SJSA1 (cell line): ENCODE data around the gene RTP3. TPM values are rescaled to one million over a fixed set of nuclear protein-coding genes. Genes with fewer than 3 reads are reported as not detected.
"Not testable (repeated sequence)": the region's sequence is repeated elsewhere in the genome, so short reads cannot be mapped to it uniquely, and the experiment has no call there.

Experiments
- DNase-seq, 2 experiments: peaks; one replicate each; pipeline ENCODE4 v3.0.0-alpha.2; 2015 to 2020; ENCODE audit warnings: low spot score in 2 of 2, low read depth in 1 of 2
- H3K27ac ChIP-seq: fragments of 250-450 bp; sonication (Bioruptor Pico); 2 replicates; pipeline ENCODE4 v1.5.1; 2020; ENCODE audit warnings: mild to moderate bottlenecking, moderate library complexity
- H3K27me3 ChIP-seq: fragments of 250-450 bp; sonication (Bioruptor Pico); replicated peaks from 2 replicates; pipeline ENCODE4 v1.5.1; 2020; ENCODE audit warnings: mild to moderate bottlenecking, moderate library complexity
- H3K36me3 ChIP-seq: fragments of 250-450 bp; sonication (Bioruptor Pico); 2 replicates; pipeline ENCODE4 v1.5.1; 2020; ENCODE audit warnings: mild to moderate bottlenecking
- H3K4me1 ChIP-seq: fragments of 250-450 bp; sonication (Bioruptor Pico); replicated peaks from 2 replicates; pipeline ENCODE4 v1.6.1; 2021; ENCODE audit warnings: mild to moderate bottlenecking
- H3K4me3 ChIP-seq: fragments of 250-450 bp; sonication (Bioruptor Pico); 2 replicates; pipeline ENCODE4 v1.5.1; 2020; ENCODE audit warnings: mild to moderate bottlenecking
- H3K9me3 ChIP-seq: fragments of 250-450 bp; sonication (Bioruptor Pico); replicated peaks from 2 replicates; pipeline ENCODE4 v1.5.1; 2020; ENCODE audit warnings: mild to moderate bottlenecking
- total RNA-seq: library from RNA; depleted of rRNA; stranded (reverse); fragments of >200 nt; shearing (Covaris generic); gene quantifications from 2 replicates; pipeline ENCODE4 v1.2.3, GENCODE V29; 2014

Gene RTP3
- total RNA-seq, 1 experiment from 2014 or later = not detected

DNA sequence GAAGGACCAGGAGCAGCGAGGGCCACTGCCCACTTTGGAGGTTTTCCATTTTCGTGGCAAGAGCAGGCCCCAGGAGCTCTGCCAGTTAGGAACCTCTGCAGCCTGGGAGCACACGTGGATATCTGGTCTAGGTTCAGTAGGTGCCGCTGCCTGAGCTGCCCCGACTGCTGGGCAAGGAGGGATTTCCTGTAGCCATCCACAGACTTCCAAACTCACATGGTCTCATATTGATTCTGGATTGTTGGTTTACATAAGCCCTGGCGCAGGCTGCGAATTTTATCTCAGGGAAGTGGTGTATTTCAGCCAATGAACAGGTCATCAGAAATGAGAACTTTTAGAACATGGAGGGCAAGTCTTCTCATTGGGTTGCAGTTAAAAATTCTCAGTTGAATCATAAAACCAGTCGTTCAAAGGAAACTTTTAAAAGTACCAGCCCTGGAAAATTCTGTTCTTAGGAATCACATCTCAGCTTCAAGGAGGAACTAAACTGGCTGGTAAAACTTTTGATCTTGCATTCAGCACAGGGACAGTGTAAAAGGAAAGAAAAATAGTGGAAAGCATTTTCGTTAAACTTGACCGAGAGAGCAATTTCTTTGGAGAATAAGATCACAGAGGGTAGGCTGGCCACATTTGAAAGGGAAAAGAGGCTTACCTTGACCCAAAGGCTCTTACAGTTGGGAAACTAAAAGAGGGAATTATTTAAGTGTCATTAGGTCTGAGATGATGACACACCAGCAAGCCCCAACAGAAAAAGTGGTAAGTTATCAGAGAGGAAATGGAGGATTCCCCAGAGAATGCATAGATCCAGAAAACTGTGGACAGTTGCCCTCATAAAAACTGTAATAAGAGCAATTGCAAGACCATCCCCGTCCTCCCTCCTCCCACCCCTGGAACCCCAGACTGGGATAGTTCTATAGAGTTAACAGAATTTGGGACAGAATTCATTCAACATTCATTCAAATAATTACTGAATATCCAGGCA is 6.4 kb upstream of the RTP3 start:
- peaks cover 24% of the 10 kb centered on the region for H3K4me1 ChIP-seq
- no peak overlapping the region for H3K4me3 ChIP-seq
- H3K27me3 ChIP-seq = no peaks in the 10 kb centered on the region
- H3K9me3 ChIP-seq = no peaks in the 10 kb centered on the region
- no peaks in the 10 kb centered on the region for H3K36me3 ChIP-seq
- DNase-seq = no peak
- H3K27ac ChIP-seq = no peak overlapping the region

GRCh38 chr3:46492890-46493547 is 4.8 kb upstream of the RTP3 start:
- DNase-seq = no peak
- no peaks in the 10 kb centered on the region for H3K27me3 ChIP-seq
- H3K36me3 ChIP-seq = no peaks in the 10 kb centered on the region
- no peaks in the 10 kb centered on the region for H3K9me3 ChIP-seq
- no peak overlapping the region for H3K4me3 ChIP-seq
- H3K27ac ChIP-seq = no peak overlapping the region
- H3K4me1 ChIP-seq = peaks cover 34% of the 10 kb centered on the region

- H3K36me3 ChIP-seq, H3K9me3 ChIP-seq, H3K4me3 ChIP-seq, H3K27ac ChIP-seq, H3K27me3 ChIP-seq, DNase-seq: not testable (repeated sequence)
- peaks cover 31% of the 10 kb centered on the region for H3K4me1 ChIP-seq
Measured at GRCh38 chr3:46494491-46494890, 3.3 kb upstream of the RTP3 start.

DNA sequence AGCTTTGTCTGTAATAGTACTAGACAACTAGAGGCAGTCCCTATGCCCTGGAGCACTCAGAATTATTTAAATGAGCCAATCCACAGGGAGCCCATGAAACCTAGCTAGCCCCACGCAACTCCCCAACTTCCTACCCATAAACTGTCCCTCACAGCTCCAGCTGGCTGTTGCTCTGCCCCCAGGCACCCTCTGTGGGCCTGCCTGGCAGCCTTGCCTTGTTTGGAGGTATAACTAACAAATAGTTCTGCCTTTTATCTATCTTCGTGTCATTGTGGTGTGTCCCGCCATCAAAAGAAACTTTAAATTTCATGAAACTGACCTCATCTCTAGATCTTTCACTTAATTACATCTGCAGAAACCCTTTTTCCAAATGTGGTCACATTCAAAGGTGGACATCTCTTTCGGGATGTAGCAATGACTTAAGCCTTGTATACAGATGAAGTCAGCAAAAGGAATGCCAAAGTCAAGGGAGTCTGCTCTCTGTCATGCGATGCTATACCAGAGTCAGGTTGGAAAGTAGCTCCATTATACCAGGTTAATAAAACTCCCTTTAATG is 1.8 kb upstream of the RTP3 start:
- H3K27me3 ChIP-seq = no peaks in the 10 kb centered on the region
- no peaks in the 10 kb centered on the region for H3K9me3 ChIP-seq
- H3K27ac ChIP-seq = peak overlapping the region; percentile 88
- no peaks in the 10 kb centered on the region for H3K36me3 ChIP-seq
- peak; percentile 80 to 87 for DNase-seq
- H3K4me1 ChIP-seq = peaks cover 28% of the 10 kb centered on the region
- H3K4me3 ChIP-seq = no peak overlapping the region

GRCh38 chr3:46496746-46497555 is 825 bp upstream of the RTP3 start:
- Histone ChIP-seq H3K4me1 (peaks cover 33% of the 10 kb centered on the region), H3K36me3 (no peaks in the 10 kb centered on the region), H3K9me3 (no peaks in the 10 kb centered on the region), H3K27ac (peak overlapping the region; percentile 88), H3K27me3 (no peaks in the 10 kb centered on the region), H3K4me3 (no peak overlapping the region)
- peak in 1 of 2 experiments; percentile 18 for DNase-seq

- peaks cover 39% of the 10 kb centered on the region for H3K4me1 ChIP-seq
- DNase-seq = no peak
- H3K36me3 ChIP-seq = no peaks in the 10 kb centered on the region
- no peaks in the 10 kb centered on the region for H3K27me3 ChIP-seq
- H3K4me3 ChIP-seq = no peak overlapping the region
- H3K27ac ChIP-seq = no peak overlapping the region
- no peaks in the 10 kb centered on the region for H3K9me3 ChIP-seq
Measured at GRCh38 chr3:46498916-46499519, 1.2 kb downstream of the RTP3 start.

DNA sequence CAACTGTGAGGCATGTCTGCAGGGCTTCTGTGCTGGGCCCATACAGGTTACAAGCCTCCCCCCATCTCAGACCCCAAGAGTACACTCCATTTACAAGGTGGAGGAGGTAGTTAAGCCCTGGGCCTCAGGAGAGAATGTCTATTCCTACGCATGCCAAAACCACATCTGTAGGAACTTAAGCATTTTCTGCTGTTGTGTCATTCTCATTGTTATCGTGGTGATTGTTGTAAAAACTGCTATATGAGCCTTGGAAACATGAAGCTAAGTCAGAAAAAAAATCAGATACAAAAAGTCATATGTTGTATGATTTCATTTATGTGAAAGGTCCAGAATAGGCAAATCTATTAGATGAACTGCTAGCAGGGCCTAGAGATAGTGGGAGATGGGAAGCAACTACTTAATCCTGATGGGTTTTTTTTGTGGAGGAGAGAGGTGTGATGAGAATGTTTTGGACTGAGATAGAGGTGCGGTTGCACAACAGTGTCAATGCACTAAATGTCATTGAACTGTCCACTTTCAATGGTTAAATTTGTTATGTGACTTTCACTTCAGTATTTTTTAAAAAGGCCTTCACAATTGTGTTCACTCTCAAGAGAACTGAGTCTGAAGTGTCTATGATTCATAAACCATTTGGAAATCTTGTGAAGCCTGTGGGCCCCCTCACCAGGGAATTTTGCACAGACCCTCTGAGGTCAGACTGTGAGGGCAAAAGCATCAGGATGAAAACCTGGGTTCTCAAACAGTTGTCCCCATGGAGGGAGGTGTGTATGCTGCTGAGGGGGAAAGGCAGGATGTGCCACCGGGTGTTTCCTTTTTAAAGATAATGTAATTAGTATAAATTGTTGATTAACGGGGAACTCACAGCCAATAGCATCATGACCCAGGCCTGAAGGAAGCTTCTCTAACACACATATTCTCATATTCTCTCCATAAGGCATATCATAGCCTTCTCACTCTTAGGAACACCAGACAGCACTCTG is 3.2 kb downstream of the RTP3 start:
- DNase-seq = peak in 1 of 2 experiments; percentile 37
- H3K9me3 ChIP-seq = no peaks in the 10 kb centered on the region
- H3K4me1 ChIP-seq = peaks cover 38% of the 10 kb centered on the region
- H3K36me3 ChIP-seq = no peaks in the 10 kb centered on the region
- no peak overlapping the region for H3K4me3 ChIP-seq
- peak overlapping the region; percentile 41 for H3K27ac ChIP-seq
- H3K27me3 ChIP-seq = no peaks in the 10 kb centered on the region

- H3K27ac ChIP-seq = no peak overlapping the region
- H3K27me3 ChIP-seq = no peaks in the 10 kb centered on the region
- DNase-seq = peak in 1 of 2 experiments; percentile 5
- H3K4me1 ChIP-seq = peaks cover 31% of the 10 kb centered on the region
- no peaks in the 10 kb centered on the region for H3K36me3 ChIP-seq
- no peak overlapping the region for H3K4me3 ChIP-seq
- no peaks in the 10 kb centered on the region for H3K9me3 ChIP-seq
Measured at GRCh38 chr3:46501702-46502101, 3.9 kb downstream of the RTP3 start.

DNA sequence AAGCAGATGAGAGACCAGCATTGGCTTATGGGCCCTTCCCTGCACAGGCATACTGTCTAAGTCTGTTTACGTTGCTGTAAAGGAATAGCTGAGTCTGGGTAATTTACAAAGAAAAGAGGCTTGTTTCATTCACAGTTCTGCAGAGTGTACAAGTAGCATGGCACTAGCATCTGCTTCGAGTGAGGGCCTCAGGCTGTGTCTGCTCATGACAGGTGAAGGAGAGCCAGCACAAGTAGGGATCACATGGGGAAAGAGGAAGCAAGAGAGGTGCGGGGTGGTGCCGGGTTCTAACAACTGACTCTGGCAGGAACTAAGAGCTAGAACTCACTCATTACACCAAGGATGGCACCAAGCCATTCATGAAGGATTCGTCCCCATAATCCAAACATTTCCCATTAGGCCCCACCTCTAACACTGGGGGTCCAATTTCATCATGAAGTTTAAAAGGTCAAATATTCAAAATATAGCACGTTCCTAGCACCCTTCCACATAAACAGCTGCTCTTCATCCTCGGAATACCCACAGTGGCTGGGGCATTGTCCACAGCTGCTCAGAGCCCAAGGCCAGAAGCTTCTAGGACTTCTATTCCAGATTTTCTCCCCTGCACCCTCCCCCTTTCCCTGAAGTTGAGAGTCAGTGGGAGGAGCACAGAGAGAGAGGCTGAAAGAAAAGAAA is 5.6 kb downstream of the RTP3 start:
- DNase-seq = no peak
- Histone ChIP-seq H3K36me3 (no peaks in the 10 kb centered on the region), H3K9me3 (no peaks in the 10 kb centered on the region), H3K4me1 (peaks cover 24% of the 10 kb centered on the region), H3K27me3 (no peaks in the 10 kb centered on the region), H3K27ac (no peak overlapping the region), H3K4me3 (no peak overlapping the region)

GRCh38 chr3:46504789-46505188 is 7.0 kb downstream of the RTP3 start:
- H3K4me1 ChIP-seq = peaks cover 24% of the 10 kb centered on the region
- no peak overlapping the region for H3K4me3 ChIP-seq
- H3K36me3 ChIP-seq = no peaks in the 10 kb centered on the region
- no peak for DNase-seq
- no peaks in the 10 kb centered on the region for H3K9me3 ChIP-seq
- no peaks in the 10 kb centered on the region for H3K27me3 ChIP-seq
- H3K27ac ChIP-seq = no peak overlapping the region

GRCh38 chr3:46505953-46506352 is 8.2 kb downstream of the RTP3 start:
- no peak for DNase-seq
- H3K36me3 ChIP-seq = no peaks in the 10 kb centered on the region
- H3K27ac ChIP-seq = no peak overlapping the region
- H3K9me3 ChIP-seq = no peaks in the 10 kb centered on the region
- H3K4me1 ChIP-seq = peaks cover 15% of the 10 kb centered on the region
- H3K4me3 ChIP-seq = no peak overlapping the region
- H3K27me3 ChIP-seq = no peaks in the 10 kb centered on the region

- no peaks in the 10 kb centered on the region for H3K27me3 ChIP-seq
- H3K4me3 ChIP-seq = no peak overlapping the region
- peaks cover 9% of the 10 kb centered on the region for H3K4me1 ChIP-seq
- no peak overlapping the region for H3K27ac ChIP-seq
- H3K36me3 ChIP-seq = no peaks in the 10 kb centered on the region
- no peaks in the 10 kb centered on the region for H3K9me3 ChIP-seq
- DNase-seq = no peak
Measured at GRCh38 chr3:46506526-46506925, 8.8 kb downstream of the RTP3 start.
